Skeletal muscle cell (primary cell): Measurements from ENCODE around the gene KLHL9.

Experiments
- DNase-seq: peaks from one replicate; pipeline ENCODE4 v3.0.0-alpha.2; 2010; ENCODE audit warnings: low read depth
- H3K4me3 ChIP-seq: 2 replicates; pipeline ENCODE4 v1.5.1; 2011; ENCODE audit warnings: low read depth, mild to moderate bottlenecking, control low read depth, low read length, moderate library complexity

KLHL9 gene

DNA sequence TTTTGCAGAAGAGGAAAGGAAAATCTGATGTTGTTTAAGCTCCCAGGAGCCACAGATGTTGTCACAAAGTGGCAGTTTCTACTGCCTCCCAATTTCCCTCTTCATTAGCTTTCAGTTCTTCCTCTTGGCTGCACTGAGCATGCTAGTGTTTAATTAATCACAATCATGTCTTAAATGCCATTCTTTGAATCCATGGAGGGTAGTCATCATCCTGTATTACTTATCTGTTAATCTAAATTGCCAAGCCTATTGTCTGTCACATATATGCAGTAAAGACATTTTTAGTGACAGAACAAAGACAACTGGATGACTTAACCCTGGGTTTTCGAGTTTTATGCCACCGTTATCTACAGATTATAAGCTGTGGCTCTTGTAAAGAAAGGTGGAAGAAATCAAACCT is 14.7 kb downstream of the KLHL9 start:
- no peak overlapping the region for H3K4me3 ChIP-seq
- no peak for DNase-seq

DNA sequence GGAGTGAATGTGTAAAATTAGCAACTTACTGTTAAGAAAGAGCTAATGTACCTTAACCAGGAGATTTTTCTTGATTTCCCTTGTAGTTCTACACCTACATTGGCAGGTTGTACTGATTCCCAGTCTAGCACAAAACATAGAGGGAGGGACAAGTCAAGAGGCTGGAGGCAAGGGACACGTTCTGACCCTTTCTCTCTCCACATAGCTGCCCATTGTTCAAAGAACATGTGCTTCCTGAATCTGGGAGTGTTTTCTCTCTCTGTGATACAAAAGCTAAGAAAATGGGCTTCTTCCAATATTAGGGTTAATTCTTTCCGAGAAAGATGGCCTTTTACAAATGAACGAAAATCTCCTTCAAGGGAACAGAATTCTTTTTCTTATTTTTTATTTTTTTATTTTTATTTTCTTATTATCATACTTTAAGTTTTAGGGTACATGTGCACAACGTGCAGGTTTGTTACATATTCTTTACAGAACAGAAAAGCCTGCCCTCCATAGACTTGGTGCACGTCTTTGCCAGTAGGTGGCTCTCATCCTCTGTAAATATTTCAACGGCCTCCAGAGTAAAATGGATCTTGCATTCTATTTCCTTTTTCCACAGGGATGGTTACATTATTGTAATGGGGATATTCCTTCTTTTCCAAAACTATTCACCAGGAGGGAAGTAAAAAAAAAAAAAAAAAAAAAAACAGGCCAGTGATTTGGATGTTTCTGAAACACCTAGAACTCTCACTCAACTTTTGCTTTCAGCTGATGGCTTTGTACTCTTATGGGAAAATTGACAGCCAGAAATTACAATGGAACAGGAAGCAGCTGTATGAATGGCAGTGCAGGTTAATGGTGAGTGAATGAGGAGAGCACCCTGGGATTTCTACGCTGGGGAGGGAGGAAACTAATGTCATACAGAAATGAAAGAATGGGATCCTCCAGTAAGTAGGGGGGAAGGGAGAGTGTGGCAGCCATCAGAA is 17.0 kb downstream of the KLHL9 start:
- peak; percentile 10 for DNase-seq

DNA sequence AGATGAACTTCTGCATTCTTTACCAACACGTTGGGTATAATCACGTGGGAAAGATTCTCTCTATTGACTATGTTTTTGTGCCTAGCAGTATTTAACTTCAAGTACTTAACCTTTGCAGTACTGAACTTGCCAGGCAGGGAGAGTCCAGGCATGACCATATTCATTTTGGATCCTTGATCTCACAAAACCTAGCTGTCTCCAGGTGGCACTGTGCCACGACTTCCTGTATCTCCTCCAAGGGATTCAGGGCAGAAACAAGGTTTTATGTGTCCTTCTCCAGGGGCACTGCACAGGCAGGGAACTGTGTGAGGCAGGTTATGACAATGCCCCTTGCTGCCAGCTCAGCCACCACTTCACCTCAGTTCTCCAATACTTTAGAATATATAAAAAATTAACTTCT is 18.3 kb downstream of the KLHL9 start:
- no peak overlapping the region for H3K4me3 ChIP-seq

More for the DNA sequence above, 17.0 kb downstream of the KLHL9 start:
- no peak overlapping the region for H3K4me3 ChIP-seq

DNA sequence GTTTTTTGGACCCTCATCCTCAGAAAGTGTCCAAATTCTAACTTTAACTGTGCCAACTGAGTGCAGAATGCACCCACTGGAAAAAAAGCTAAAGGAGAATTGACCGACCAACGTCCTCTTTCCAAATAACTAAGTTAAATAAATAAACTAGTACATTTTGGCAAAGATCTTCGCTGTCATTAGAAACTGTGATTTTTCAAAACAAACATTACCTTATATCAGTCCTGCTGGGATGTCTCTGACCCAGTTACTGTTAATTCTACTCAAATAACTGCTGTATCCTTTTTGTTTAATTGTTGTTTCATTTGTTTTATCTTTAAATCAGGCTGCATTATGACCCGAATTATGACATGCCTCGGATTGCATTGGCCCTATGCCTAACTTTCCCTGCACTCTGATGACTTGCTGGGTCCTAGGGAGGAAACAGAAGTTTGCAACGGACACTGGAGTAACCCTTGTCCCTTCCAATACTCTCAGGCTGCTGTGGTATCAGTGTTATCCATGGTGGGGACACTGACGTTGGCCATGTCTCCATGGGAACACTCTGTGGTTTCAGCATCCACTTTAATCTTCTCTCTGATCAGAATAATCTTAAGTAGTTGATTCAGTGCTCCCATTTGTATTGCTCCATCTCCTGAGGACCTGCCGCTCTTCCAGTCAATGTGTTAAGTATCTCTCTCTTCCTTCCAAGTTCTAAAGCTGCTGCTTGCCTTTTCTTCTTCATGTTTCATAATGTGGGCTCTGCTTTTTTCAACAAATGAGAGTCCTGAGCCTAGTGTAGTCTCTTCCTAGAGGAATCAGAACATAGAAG is 19.0 kb downstream of the KLHL9 start:
- no peak overlapping the region for H3K4me3 ChIP-seq
- DNase-seq, result no peak

More for the DNA sequence above, 18.3 kb downstream of the KLHL9 start:
- DNase-seq, result no peak

DNA sequence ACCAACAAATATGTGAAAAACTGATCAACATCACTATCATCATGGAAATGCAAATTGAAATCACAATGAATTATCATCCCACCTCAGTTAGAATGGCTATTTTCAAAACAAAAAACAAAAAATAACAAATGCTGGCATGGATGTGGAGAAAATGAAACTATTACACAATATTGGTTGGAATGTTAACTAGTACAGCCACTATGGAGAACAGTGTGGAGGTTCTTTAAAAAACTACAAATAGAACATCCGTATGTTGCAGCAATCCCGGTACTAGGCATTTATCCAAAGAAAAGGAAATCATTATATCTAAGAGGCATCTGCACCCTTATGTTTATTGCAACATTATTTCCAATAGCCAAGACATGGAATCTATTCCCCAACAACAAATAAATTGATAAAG is 21.1 kb downstream of the KLHL9 start:
- no peak overlapping the region for H3K4me3 ChIP-seq
- no peak for DNase-seq

DNA sequence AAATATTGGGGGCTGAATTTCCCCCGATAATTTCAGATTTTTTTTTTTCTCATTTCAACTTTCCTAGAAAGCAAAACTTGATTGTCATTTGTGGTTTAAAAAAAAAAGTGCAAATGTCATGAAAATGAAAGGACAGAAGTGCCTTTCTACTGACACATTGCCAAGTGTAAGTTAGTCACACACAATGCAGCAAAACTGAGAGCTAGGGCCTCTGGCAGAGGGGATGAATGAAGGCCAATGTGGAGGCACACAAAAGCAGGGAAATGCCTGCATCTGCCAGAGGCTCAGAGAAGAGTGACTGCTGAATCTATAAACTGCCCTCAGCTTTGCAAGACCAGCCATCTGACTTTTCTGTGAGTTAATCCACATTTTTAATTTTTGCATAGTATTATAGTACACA is 23.3 kb downstream of the KLHL9 start:
- DNase-seq, result no peak
- no peak overlapping the region for H3K4me3 ChIP-seq

DNA sequence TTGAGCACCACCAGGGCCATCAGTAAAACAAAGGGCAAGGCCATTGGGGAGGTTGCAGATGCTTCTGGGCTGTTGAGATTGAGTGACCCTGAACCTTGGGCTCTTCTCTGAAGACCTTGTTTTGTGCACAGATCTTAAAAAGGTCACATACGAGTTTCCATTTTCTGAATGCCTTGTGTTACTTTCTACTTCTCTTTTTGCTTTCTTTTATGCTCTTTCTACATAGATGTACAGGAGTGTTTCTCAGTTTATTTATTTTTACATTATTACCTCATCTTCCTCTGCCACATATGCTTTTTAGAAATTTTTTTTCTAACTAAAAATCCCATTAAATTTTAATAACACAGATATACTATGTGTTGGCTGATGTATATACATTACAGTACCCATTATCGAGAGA is 30.0 kb downstream of the KLHL9 start, which contains the start of gene IFNA5:
Gene IFNA5, minus strand, starts transcription at position 101 of the 400 bp plus-strand sequence. Its CDS starts 57 bp downstream, at position 44.
- no peak within 1 kb of the TSS for H3K4me3 ChIP-seq
- DNase-seq, result no peak

DNA sequence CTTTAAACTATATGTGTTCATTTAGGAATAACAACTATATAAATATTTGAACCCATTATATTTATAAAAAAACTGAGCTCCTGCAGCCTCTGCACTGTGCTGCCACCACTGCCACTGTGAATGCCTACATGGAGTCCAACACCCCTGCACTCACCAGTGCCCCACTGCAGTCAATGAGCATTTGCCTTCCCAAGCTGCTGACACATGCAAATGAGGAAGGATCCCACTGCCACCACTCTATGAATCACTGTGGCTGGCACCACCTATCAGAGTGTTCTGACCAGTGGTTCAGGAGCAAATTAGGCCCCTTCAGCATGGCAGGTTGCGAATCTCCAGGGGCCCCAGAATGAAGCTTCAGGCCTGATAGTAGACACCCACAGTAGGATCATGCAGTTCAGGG is 39.2 kb downstream of the KLHL9 start:
- no peak for DNase-seq
- H3K4me3 ChIP-seq, result no peak overlapping the region

DNA sequence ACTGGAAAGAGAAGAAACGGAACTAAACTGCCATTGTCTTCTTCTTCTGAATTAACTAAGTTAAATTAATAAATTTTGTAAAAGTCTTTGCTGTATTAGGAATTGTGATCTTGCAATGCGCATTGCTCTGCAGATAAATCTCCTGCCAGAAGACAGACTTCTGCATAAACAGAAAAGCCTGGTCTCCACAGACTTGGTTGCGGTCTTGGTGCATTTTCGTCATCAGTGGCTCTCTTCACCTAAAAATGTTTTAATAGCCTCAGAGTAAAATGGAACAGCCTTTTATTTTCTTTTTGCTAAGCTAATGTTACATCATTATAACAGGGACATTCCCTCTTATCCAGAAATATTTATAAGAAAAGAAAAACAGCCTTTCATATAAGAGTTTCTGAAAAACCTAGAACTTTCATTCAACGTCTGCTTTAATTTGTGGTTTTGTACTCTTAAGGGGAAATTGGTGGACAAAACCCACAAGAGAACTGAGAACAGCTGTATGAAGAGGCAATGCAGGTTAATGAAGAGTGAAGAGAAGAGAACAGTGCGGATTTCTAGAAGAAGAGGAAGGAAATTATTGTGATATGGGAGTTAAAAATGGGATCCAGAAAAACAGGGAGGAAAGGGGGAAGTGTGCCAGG is 40.2 kb downstream of the KLHL9 start:
- DNase-seq, result no peak
- no peak overlapping the region for H3K4me3 ChIP-seq

DNA sequence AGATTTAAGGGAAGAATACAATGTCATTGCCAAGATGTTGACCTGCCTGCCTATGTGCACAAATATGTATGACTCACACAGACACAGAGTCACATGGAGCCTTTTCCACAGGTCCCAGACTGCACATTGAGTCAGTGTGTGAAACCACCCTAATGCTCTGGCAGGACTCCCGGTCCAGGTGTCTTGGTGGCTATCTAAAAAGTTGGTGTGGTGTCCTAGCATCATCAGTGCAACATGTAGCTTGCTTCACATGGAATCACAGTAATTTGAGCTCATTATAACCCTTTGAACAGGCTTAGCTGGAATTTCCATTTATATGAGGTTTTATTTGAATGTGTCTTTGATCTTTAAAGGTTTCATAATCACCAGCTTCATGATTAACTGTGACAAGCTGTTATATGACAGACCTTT is 40.8 kb downstream of the KLHL9 start:
- DNase-seq, result peak; percentile 17
- no peak overlapping the region for H3K4me3 ChIP-seq

DNA sequence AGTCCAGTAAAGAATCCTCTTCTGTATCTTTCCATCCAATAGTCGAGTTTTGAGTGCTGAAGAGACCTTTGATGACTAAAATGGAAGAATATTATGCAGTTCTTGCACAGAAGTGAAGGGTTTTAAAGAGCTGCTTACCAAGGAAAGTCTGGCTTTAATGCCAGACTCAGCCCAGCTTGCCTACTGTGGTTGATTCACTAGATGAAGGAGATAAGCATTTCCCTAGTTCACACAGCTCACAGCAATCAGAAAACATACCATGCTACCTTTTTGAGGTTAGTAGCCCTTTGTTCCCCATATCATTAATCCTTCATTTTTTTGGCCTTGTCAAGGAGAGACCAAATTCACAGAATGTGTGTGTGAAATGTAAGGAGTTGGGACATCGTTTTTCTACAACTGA is 45.4 kb downstream of the KLHL9 start:
- no peak overlapping the region for H3K4me3 ChIP-seq
- DNase-seq, result no peak

DNA sequence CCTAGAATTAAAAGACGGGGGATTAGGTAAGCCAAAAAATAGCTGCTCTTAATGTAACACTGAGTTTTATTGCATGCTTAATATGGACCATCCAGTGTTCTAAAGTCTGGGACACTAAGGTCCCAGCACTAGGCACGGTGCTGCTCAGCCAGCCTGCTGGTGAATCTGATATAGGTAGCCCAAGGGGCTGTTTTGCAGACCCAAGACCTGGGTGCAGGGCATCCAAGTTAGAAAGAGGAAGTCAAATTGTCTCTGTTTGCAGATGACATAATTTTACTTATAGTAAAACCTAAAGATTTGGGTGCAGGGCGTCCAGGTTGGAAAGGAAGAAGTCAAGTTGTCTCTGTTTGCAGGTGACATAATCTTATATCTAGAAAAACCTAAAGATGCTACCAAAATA is 47.9 kb downstream of the KLHL9 start:
- no peak for DNase-seq
- no peak overlapping the region for H3K4me3 ChIP-seq

DNA sequence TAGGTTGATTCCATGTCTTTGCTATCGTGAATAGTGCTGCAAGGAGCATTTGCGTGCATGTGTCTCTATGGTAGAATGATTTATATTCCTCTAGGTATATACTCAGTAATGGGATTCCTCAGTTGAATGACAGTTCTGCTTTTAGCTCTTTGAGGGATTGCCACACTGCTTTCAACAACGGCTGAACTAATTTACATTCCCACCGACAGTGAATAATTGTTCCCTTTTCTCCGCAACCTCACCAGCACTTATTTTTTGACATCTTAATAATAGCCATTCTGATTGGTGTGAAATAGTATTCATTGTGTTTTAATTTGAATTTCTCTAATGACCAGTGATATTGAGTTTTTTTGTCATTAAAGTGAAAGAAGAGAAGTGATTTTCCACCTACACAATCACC is 48.5 kb downstream of the KLHL9 start:
- no peak for DNase-seq
- no peak overlapping the region for H3K4me3 ChIP-seq

DNA sequence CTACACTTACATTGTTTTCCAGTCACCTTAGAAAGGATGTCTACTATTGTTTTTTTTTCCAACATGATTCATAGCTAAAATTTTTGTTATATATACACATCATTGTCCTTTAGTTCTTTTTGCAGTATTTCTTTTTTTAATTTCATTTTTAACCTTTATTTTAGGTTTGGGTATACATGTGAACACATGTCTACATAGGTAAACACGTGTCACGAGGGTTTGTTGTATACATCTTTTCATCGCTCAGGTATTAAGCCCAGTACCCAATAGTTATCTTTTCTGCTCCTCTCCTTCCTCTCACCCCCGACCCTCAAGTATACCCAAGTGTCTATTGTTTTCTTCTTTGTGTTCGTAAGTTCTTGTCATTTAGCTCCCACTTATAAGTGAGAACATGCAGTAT is 49.1 kb downstream of the KLHL9 start:
- no peak overlapping the region for H3K4me3 ChIP-seq
- DNase-seq, result no peak

DNA sequence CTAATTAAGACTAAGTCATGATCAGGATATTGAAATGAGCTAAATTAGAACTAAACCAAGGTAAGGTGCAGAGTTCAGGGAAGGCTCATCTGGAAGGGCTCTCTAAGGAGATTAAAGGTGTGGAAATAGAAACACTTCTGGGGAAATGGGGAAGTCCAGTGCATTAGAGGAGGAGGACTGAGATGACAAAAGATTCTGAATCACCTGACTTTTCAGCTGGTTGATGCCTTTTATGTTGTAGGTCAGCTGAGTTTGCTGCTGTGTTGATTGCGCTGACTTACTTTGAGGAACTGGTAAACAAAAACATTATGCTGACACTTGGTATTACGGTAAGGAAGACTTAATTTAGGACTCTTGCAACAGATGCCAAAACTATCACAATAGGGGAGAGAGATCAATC is 53.9 kb downstream of the KLHL9 start:
- no peak overlapping the region for H3K4me3 ChIP-seq
- no peak for DNase-seq
